Endodermal cell (in vitro differentiated cells): Measurements from ENCODE around the gene CFAP69. TPM values are rescaled to one million over a fixed set of nuclear protein-coding genes. Genes with fewer than 3 reads are reported as not detected.

Experiments used
- DNase-seq: peaks from one replicate; pipeline ENCODE4 v3.0.0-alpha.2; 2017
- H3K27ac ChIP-seq: 2 replicates; pipeline ENCODE4 v1.5.1; 2013; ENCODE audit warnings: mild to moderate bottlenecking, low read depth, low read length, moderate library complexity
- H3K27me3 ChIP-seq: 2 replicates; pipeline ENCODE4 v1.6.1; 2013; ENCODE audit warnings: mild to moderate bottlenecking, low read length, moderate library complexity; ENCODE audit not compliant: insufficient read depth, control insufficient read depth, poor library complexity, severe bottlenecking
- H3K36me3 ChIP-seq: 2 replicates; pipeline ENCODE4 v1.7.0; 2013; ENCODE audit warnings: mild to moderate bottlenecking, low read length, moderate library complexity; ENCODE audit not compliant: control insufficient read depth, insufficient read depth
- H3K4me1 ChIP-seq: one replicate; pipeline ENCODE4 v1.7.0; 2013; ENCODE audit warnings: low read length; ENCODE audit not compliant: control insufficient read depth, insufficient read depth
- H3K4me3 ChIP-seq: 2 replicates; pipeline ENCODE4 v1.5.1; 2013; ENCODE audit warnings: mild to moderate bottlenecking, low read length, moderate library complexity
- H3K9ac ChIP-seq: 2 replicates; pipeline ENCODE4 v1.6.1; 2013; ENCODE audit warnings: mild to moderate bottlenecking, low read length, moderate library complexity; ENCODE audit not compliant: poor library complexity, severe bottlenecking; ENCODE audit errors: extremely low read depth
- H3K9me3 ChIP-seq: 2 replicates; pipeline ENCODE4 v1.6.1; 2013; ENCODE audit warnings: mild to moderate bottlenecking, low read length, moderate library complexity; ENCODE audit not compliant: control insufficient read depth
- H3K27ac Mint-ChIP-seq: 2 replicates; pipeline ENCODE4 v1.8.0; 2020; ENCODE audit warnings: mixed read lengths
- H3K27me3 Mint-ChIP-seq: 2 replicates; pipeline ENCODE4 v1.8.0; 2021; ENCODE audit warnings: mild to moderate bottlenecking, mixed read lengths; ENCODE audit not compliant: insufficient read depth
- H3K36me3 Mint-ChIP-seq: 2 replicates; pipeline ENCODE4 v1.8.0; 2020; ENCODE audit warnings: low read depth, mixed read lengths
- H3K4me1 Mint-ChIP-seq: 2 replicates; pipeline ENCODE4 v1.8.0; 2020; ENCODE audit warnings: mixed read lengths
- H3K4me3 Mint-ChIP-seq: 2 replicates; pipeline ENCODE4 v1.8.0; 2020; ENCODE audit warnings: mild to moderate bottlenecking, moderate library complexity, mixed read lengths
- H3K9me3 Mint-ChIP-seq: 2 replicates; pipeline ENCODE4 v1.8.0; 2020; ENCODE audit warnings: mild to moderate bottlenecking, mixed read lengths
- CTCF ChIP-seq: fragments of 200-600 bp; sonication (generic); conservative IDR thresholded peaks from 2 replicates; pipeline ENCODE4 v1.5.0; 2021; ENCODE audit warnings: antibody characterized with exemption, mild to moderate bottlenecking
- WGBS, 2 experiments: methylation state at CpG; one replicate each; pipeline versions ENCODE4 v1.1.5 to v1.1.7; 2013; ENCODE audit warnings: missing lambda C conversion rate in 2 of 2, mixed read lengths in 1 of 2; ENCODE audit not compliant: insufficient coverage in 1 of 2, insufficient read length in 1 of 2; 5-methylcytosine and 5-hydroxymethylcytosine counted together
- total RNA-seq, 2 donors: library from RNA; stranded (reverse); fragmentation: NEBNext Ultra II Directional in 1 of 2; extraction: Animal tissue kit (Norgen Biotek cat#: 25700) in 1 of 2; gene quantifications; 2 replicates in 1 of 2; 3 replicates in 1 of 2; pipeline ENCODE4 v1.2.1, GENCODE V29; 2021

Gene CFAP69
- total RNA-seq, 2 donors from 2014 or later: 4.9 to 6.6 TPM

- Mint-ChIP-seq H3K9me3 (no peaks in the 10 kb centered on the region), H3K4me3 (no peak overlapping the region), H3K36me3 (no peaks in the 10 kb centered on the region), H3K4me1 (peaks cover 13% of the 10 kb centered on the region), H3K27me3 (peaks cover 21% of the 10 kb centered on the region), H3K27ac (no peak overlapping the region)
- TF ChIP-seq CTCF: no peak
- Histone ChIP-seq H3K9me3 (no peaks in the 10 kb centered on the region), H3K27me3 (peaks cover 19% of the 10 kb centered on the region), H3K9ac (no peak overlapping the region), H3K4me1 (no peaks in the 10 kb centered on the region), H3K27ac (no peak overlapping the region), H3K36me3 (no peaks in the 10 kb centered on the region), H3K4me3 (no peak overlapping the region)
- DNase-seq: no peak
- 71 to 100% methylated on average over 1 of the region's 1 CpG for WGBS, 2 experiments
Observed at GRCh38 chr7:90209776-90210175, 35.2 kb upstream of the CFAP69 start.

- Mint-ChIP-seq H3K9me3 (no peaks in the 10 kb centered on the region), H3K27ac (no peak overlapping the region), H3K4me1 (peaks cover 13% of the 10 kb centered on the region), H3K36me3 (no peaks in the 10 kb centered on the region), H3K27me3 (peaks cover 21% of the 10 kb centered on the region), H3K4me3 (no peak overlapping the region)
- TF ChIP-seq CTCF: no peak
- DNase-seq: no peak
- peaks cover 19% of the 10 kb centered on the region for H3K27me3 ChIP-seq
- no peaks in the 10 kb centered on the region for H3K9me3 ChIP-seq
- 40 to 73% methylated on average over 1 to 5 of the region's 5 CpGs for WGBS, 2 experiments
- H3K9ac ChIP-seq: no peak overlapping the region
- no peak overlapping the region for H3K27ac ChIP-seq
- no peak overlapping the region for H3K4me3 ChIP-seq
- no peaks in the 10 kb centered on the region for H3K36me3 ChIP-seq
- H3K4me1 ChIP-seq: no peaks in the 10 kb centered on the region
Observed at GRCh38 chr7:90210475-90210874, 34.5 kb upstream of the CFAP69 start.

GRCh38 chr7:90210981-90211380, 34.0 kb upstream of the CFAP69 start:
- H3K9me3 Mint-ChIP-seq: no peaks in the 10 kb centered on the region
- H3K9ac ChIP-seq: peak overlapping the region; percentile 24
- peak; percentile 61 for DNase-seq
- TF ChIP-seq CTCF: no peak
- no peaks in the 10 kb centered on the region for H3K9me3 ChIP-seq
- 15 to 21% methylated on average over 5 to 11 of the region's 11 CpGs for WGBS, 2 experiments
- H3K4me1 Mint-ChIP-seq: peaks cover 13% of the 10 kb centered on the region
- H3K27ac Mint-ChIP-seq: no peak overlapping the region
- no peaks in the 10 kb centered on the region for H3K36me3 ChIP-seq
- peaks cover 19% of the 10 kb centered on the region for H3K27me3 ChIP-seq
- no peak overlapping the region for H3K4me3 Mint-ChIP-seq
- no peaks in the 10 kb centered on the region for H3K36me3 Mint-ChIP-seq
- H3K27ac ChIP-seq: no peak overlapping the region
- H3K4me3 ChIP-seq: peak overlapping the region; percentile 88
- peaks cover 21% of the 10 kb centered on the region for H3K27me3 Mint-ChIP-seq
- H3K4me1 ChIP-seq: no peaks in the 10 kb centered on the region
